Measurements from ENCODE around the gene SLC47A1. TPM values are rescaled to one million over a fixed set of nuclear protein-coding genes. Genes with fewer than 3 reads are reported as not detected.

Gene SLC47A1
- total RNA-seq, 2 donors from 2014 or later: 4.1 to 17.0 TPM

DNA sequence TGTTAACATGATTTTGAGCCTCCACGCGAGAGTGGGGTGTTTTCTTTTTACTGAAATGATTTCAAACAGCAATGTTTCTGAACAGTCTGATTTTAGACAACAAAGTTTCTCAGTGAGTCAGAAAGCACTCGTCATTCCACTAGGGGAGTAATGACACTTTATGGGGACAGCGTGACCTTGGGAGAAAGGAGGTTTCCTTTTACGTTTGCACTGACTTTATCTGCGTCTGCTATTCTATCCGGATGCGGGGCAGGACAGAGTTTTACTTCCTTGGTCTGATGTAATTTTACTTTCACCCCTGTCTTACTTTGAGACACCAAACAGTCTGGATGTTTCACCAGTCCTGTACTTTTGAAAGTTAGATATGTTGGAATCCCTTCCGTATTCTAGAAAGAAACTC, 20.7 kb downstream of the SLC47A1 start:
- no peak for DNase-seq (ENCODE audit: low spot score)
- H3K27me3 ChIP-seq (replicated peaks; ENCODE audit: insufficient read depth): no peaks in the 10 kb centered on the region
- no peak for ATAC-seq (ENCODE audit: insufficient number of reproducible peaks, low FRiP score, low read depth)
- H3K36me3 ChIP-seq: no peaks in the 10 kb centered on the region
- H3K4me1 ChIP-seq (ENCODE audit: control insufficient read depth in 1 of 2, low read depth in 2 of 2): peaks cover 21 to 51% of the 10 kb centered on the region in 2 donors
- H3K27ac ChIP-seq: peak overlapping the region; percentile 33 to 48
- TF ChIP-seq, protein P1, sequence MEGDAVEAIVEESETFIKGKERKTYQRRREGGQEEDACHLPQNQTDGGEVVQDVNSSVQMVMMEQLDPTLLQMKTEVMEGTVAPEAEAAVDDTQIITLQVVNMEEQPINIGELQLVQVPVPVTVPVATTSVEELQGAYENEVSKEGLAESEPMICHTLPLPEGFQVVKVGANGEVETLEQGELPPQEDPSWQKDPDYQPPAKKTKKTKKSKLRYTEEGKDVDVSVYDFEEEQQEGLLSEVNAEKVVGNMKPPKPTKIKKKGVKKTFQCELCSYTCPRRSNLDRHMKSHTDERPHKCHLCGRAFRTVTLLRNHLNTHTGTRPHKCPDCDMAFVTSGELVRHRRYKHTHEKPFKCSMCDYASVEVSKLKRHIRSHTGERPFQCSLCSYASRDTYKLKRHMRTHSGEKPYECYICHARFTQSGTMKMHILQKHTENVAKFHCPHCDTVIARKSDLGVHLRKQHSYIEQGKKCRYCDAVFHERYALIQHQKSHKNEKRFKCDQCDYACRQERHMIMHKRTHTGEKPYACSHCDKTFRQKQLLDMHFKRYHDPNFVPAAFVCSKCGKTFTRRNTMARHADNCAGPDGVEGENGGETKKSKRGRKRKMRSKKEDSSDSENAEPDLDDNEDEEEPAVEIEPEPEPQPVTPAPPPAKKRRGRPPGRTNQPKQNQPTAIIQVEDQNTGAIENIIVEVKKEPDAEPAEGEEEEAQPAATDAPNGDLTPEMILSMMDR (IDR thresholded peaks at IDR 0.05): peak; percentile 18
- no peak overlapping the region for H3K4me3 ChIP-seq
- H3K9me3 ChIP-seq: no peaks in the 10 kb centered on the region

DNA sequence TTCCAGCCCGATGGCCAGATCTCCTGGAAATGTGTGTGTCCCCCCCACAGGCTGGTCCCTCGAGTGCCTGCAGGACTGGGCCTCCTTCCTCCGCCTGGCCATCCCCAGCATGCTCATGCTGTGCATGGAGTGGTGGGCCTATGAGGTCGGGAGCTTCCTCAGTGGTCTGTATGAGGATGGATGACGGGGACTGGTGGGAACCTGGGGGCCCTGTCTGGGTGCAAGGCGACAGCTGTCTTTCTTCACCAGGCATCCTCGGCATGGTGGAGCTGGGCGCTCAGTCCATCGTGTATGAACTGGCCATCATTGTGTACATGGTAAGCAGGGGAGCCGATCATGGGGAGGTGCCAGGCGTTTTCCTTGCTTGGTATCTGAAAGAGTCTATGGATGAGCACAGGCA, 22.1 kb downstream of the SLC47A1 start:
- H3K4me1 ChIP-seq (ENCODE audit: control insufficient read depth in 1 of 2, low read depth in 2 of 2): peaks cover 21 to 44% of the 10 kb centered on the region in 2 donors
- no peak overlapping the region for H3K4me3 ChIP-seq
- H3K36me3 ChIP-seq: no peaks in the 10 kb centered on the region
- TF ChIP-seq, protein P1 (IDR thresholded peaks at IDR 0.05): no peak
- no peaks in the 10 kb centered on the region for H3K27me3 ChIP-seq (replicated peaks; ENCODE audit: insufficient read depth)
- no peak overlapping the region for H3K27ac ChIP-seq
- H3K9me3 ChIP-seq: no peaks in the 10 kb centered on the region
- no peak for DNase-seq (ENCODE audit: low spot score)
- ATAC-seq (ENCODE audit: insufficient number of reproducible peaks, low FRiP score, low read depth): no peak

DNA sequence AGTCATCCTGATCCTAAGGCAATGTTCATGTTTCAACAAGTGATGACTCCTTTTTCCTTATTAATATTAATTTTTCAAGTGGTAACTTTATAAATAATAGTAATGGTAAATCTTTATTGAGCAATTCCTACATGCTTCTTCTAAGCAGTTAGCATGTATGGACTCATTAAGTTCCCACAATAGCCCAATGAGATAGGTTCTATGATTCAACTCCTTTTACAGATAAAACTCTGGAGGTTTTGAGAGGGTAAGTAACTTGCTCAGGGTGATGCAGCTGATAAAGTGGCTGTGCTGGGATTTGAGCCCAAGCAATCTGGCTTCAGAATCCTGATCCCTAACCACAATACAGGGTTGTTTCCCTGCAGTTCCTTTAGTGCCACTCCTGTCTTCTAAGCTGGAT, 25.3 kb downstream of the SLC47A1 start:
- ATAC-seq (ENCODE audit: insufficient number of reproducible peaks, low FRiP score, low read depth) (no peak), DNase-seq (ENCODE audit: low spot score) (no peak)
- no peaks in the 10 kb centered on the region for H3K9me3 ChIP-seq
- H3K4me3 ChIP-seq: no peak overlapping the region
- H3K27me3 ChIP-seq (replicated peaks; ENCODE audit: insufficient read depth): no peaks in the 10 kb centered on the region
- H3K27ac ChIP-seq: no peak overlapping the region
- H3K4me1 ChIP-seq (ENCODE audit: control insufficient read depth in 1 of 2, low read depth in 2 of 2): peaks cover 3 to 12% of the 10 kb centered on the region in 2 donors
- H3K36me3 ChIP-seq: no peaks in the 10 kb centered on the region
- TF ChIP-seq, protein P1 (IDR thresholded peaks at IDR 0.05): no peak

DNA sequence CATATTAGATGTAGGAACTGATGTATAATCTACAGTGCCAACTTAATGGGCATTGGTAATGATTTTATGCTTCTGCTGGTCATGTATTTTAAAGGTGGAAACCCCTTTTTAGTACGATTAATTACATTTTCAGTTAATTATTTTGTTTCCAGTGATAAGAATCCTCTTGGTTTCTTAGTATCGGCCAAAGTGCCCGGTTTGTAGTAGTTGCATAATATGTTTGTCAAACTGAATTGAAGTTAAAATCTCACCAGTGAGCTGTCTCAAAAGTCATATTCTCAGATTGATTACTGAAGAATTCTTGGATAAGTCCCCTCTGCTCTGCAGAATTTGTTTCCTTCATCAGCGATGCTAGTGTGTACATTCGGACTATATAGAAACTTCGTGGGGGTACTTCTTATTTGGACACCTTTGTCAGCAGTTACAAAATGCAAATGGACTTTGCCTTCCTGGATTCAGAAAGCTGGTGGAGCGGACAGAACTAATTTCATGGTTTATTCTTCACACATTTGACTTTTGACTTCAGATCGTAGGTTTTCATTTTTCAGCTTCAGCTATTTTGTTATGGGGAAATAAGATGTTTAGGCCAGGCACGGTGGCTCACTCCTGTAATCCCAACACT, 28.2 kb downstream of the SLC47A1 start:
- TF ChIP-seq, protein P1 (IDR thresholded peaks at IDR 0.05): no peak
- Histone ChIP-seq H3K36me3 (no peaks in the 10 kb centered on the region), H3K4me1 (ENCODE audit: control insufficient read depth in 1 of 2, low read depth in 2 of 2) (no peaks in the 10 kb centered on the region), H3K4me3 (no peak overlapping the region), H3K27ac (no peak overlapping the region), H3K9me3 (no peaks in the 10 kb centered on the region), H3K27me3 (replicated peaks; ENCODE audit: insufficient read depth) (no peaks in the 10 kb centered on the region)
- no peak for ATAC-seq (ENCODE audit: insufficient number of reproducible peaks, low FRiP score, low read depth)
- DNase-seq (ENCODE audit: low spot score): no peak

DNA sequence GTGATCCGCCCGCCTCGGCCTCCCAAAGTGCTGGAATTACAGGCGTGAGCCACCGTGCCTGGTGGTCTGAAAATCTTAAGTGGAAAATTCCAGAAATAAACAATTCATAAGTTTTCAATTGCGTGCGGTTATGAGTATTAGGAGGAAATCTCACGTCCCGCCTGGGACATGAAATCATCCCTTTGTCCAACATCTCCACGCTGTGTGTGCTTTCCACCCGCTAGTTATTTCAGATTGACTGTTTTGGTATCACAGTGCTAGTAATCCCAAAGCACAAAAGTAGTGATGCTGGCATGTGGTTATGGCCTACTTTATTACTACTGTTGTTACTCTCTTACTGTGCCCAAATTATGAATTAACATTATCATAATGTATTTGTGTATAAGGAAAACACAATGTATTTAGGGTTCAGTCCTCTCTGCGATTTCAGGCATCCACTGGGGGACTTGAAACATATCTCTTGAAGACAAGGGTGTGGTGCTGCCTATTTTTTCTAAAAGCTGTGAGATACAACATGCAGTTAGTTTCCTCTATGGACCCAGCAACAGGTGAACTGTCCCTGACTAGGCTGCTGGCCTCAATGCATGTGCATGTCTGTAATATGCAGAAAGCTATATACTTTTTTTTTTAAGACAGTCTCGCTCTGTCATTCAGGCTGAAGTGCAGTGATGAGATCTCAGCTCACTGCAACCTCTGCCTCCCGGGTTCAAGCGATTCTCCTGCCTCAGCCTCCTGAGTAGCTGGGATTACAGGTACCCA, 32.3 kb downstream of the SLC47A1 start:
- Histone ChIP-seq H3K9me3 (no peaks in the 10 kb centered on the region), H3K4me3 (no peak overlapping the region), H3K27me3 (replicated peaks; ENCODE audit: insufficient read depth) (no peaks in the 10 kb centered on the region), H3K36me3 (no peaks in the 10 kb centered on the region), H3K4me1 (ENCODE audit: control insufficient read depth in 1 of 2, low read depth in 2 of 2) (no peaks in the 10 kb centered on the region), H3K27ac (no peak overlapping the region)
- ATAC-seq (ENCODE audit: insufficient number of reproducible peaks, low FRiP score, low read depth): no peak
- TF ChIP-seq, protein P1 (IDR thresholded peaks at IDR 0.05): no peak
- DNase-seq (ENCODE audit: low spot score): no peak

Data from thoracic aorta (tissue), 2 donors.